ENCODE measurements around the gene ACOT13.
"Not testable (repeated sequence)": the region's sequence is repeated elsewhere in the genome, so short reads cannot be mapped to it uniquely, and the experiment has no call there.

Gene ACOT13

DNA sequence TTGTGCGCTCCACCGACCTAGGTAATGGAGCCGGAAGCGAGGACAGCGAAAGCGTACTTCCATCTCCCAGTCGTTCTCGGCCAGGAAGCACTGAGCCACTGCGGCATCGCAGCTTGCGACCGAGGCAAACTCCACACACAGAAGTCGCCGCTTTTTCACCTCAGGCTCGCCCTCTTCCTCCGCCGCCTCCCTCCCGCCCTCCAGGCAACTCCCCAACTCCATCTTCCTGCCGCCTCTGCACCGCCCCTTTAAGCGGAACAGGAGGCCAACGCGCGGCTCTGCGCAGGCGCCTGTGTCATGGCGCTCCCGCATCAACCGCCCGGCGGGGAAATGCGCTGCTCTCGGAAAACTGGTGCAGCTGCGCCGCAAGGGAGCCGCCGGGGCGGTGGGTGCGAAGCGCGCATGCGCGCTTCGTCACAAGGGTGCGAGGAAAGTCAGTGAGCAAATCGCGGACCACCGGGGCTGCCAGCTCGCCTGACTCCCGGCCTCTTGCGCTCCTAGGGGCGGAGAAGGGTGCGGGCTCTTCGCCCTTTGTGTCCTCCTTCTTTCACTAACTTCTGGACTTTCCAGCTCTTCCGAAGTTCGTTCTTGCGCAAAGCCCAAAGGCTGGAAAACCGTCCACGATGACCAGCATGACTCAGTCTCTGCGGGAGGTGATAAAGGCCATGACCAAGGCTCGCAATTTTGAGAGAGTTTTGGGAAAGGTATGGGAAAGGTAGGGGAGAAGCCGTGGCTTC is at the start of gene ACOT13, which contains the start of gene TDP2:
Gene ACOT13, plus strand, starts transcription at position 437 of the 737 bp plus-strand sequence. Its CDS starts 187 bp downstream, at position 624.
Gene TDP2, minus strand, starts transcription at position 259 of the 737 bp plus-strand sequence. Its CDS starts 37 bp downstream, at position 222.
- peak; percentile 98 for DNase-seq (ENCODE audit: low spot score)

GRCh38 chr6:24619661-24620060 is 47.2 kb upstream of the ACOT13 start:
- no peak for DNase-seq (ENCODE audit: low spot score)

GRCh38 chr6:24620637-24621036 is 46.2 kb upstream of the ACOT13 start:
- DNase-seq (ENCODE audit: low spot score): no peak

DNA sequence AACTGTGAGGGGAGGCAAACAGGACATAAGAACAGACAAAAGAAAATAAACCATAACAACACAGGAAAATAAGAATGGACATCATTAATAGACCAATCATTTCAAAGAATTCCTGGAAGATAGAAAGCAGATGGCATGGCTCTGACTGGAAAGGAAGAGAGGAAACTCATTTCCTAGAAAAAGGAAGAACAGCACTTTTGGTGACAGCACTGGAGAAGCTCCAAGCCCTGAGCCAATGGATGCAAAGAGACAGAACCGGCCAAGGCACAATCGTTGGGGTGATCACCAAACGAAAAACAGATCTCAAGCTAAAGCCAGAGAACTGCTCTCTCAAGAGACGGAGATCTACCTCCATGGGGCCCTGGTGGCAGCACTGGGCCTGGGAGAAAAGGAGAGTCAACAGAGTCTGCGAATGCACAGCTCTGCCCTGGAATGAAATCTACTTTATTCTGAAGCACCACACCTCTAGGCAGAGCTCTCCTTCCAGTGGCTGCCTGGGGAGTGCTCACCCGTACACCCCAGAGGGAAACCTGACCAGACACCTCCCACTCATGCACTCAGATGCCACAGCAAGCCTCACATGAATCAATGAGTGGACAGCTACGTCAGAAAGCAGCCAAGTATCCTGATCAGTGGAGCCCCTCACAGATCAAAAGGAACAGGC is 45.1 kb upstream of the ACOT13 start:
- no peak for DNase-seq (ENCODE audit: low spot score)

GRCh38 chr6:24630856-24631505 is 35.9 kb upstream of the ACOT13 start:
- no peak for DNase-seq (ENCODE audit: low spot score)

DNA sequence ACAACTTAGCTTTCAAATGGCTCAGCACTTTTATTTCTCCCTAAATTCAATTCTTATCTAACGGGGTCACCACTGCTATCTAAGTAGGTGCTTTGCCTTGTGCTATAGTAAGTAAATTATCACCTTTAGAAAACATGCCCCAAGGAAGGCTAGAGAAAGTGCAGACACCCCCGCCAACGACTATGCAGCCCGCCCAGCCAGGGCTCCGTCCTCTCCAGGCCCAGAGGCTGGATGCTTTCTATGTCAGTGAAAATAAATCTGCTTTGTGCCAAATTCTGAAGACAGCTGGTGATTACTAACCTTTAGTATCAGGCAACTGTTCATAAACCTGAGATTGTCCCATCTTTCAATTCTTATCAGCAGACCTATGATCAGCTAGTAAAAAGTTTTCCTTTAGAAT is 35.2 kb upstream of the ACOT13 start:
- DNase-seq (ENCODE audit: low spot score): no peak

GRCh38 chr6:24632573-24632972 is 34.3 kb upstream of the ACOT13 start:
- DNase-seq (ENCODE audit: low spot score): no peak

GRCh38 chr6:24636681-24637080 is 30.2 kb upstream of the ACOT13 start:
- no peak for DNase-seq (ENCODE audit: low spot score)

GRCh38 chr6:24640166-24640565 is 26.7 kb upstream of the ACOT13 start:
- no peak for DNase-seq (ENCODE audit: low spot score)

DNA sequence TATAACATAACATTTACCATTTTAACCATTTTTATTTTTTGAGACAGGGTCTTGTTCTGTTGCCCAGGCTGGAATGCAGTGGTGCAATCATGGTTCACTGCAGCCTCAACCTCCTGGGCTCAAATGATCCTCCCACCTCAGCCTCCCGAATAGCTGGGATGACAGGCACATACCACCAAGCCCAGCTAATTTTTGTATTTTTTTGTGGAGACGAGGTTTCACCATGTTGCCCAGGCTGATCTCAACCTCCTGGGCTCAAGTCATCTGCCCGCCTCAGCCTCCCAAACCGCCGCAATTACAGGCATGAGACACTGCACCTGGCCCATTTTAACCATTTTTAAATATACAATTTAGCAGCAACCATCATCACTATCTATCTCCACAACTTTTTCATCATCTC is 26.2 kb upstream of the ACOT13 start:
- not testable (repeated sequence) for DNase-seq (ENCODE audit: low spot score)

GRCh38 chr6:24642061-24642460 is 24.8 kb upstream of the ACOT13 start:
- DNase-seq (ENCODE audit: low spot score): no peak

- DNase-seq (ENCODE audit: low spot score): no peak
Measured at GRCh38 chr6:24643920-24644319, 23.0 kb upstream of the ACOT13 start.

- no peak for DNase-seq (ENCODE audit: low spot score)
Measured at GRCh38 chr6:24644377-24644776, 22.5 kb upstream of the ACOT13 start.

DNA sequence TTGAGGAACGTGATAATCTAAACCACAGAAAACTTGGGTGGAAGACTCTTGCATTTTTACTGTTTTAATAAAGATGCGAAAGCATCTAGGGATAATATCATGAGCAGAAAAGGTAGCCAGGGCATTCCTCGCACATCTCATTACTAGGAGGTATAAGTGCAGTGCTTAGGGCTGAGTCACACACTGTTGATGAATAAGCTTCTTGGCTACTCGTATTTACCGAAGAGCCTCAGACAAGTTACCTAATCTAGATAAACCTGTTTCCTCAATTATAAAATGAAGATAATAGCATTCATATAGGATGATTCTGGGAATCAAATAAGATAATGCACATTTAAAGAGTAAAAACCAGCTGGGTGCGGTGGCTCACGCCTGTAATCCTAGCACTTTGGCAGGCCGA is 20.1 kb upstream of the ACOT13 start:
- DNase-seq (ENCODE audit: low spot score): no peak

- DNase-seq (ENCODE audit: low spot score): no peak
Measured at GRCh38 chr6:24648276-24648675, 18.6 kb upstream of the ACOT13 start.

- no peak for DNase-seq (ENCODE audit: low spot score)
Measured at GRCh38 chr6:24649691-24650090, 17.2 kb upstream of the ACOT13 start.

DNA sequence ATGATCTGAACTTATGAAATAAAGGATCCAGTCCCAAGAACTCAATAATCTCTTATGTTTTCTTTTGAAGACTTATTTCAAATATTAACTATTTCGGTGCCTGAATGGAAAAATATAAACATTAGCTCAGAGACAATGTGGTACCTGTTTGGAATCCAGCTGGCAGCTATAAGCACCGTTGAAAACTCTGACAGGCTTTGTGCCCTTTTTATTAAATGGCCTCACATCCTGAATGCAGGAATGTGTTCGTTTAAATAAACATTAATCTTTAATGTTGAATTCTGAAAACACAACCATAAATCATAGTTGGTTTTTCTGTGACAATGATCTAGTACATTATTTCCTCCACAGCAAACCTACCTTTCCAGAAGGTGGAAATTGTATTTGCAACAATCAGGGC is 16.5 kb upstream of the ACOT13 start:
- no peak for DNase-seq (ENCODE audit: low spot score)

DNA sequence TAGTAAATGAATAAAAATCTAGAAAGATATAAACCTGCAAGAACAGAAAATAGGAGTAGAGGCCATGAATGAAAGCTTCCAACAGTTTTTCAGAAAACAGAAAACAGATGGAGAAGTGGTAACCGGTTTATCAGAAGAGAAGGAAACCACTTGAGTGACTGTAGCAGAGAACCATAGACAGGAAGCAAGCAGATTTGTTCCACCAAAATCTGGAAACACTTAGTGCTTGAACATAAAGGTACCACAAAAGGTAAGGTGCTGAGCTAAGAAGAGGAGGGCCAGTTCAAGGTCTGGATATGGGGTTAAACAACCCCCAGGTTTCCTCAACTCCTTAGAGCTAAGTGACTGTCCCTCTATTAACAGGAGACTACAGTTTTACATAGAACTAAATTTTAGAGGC is 11.7 kb upstream of the ACOT13 start:
- DNase-seq (ENCODE audit: low spot score): no peak

DNA sequence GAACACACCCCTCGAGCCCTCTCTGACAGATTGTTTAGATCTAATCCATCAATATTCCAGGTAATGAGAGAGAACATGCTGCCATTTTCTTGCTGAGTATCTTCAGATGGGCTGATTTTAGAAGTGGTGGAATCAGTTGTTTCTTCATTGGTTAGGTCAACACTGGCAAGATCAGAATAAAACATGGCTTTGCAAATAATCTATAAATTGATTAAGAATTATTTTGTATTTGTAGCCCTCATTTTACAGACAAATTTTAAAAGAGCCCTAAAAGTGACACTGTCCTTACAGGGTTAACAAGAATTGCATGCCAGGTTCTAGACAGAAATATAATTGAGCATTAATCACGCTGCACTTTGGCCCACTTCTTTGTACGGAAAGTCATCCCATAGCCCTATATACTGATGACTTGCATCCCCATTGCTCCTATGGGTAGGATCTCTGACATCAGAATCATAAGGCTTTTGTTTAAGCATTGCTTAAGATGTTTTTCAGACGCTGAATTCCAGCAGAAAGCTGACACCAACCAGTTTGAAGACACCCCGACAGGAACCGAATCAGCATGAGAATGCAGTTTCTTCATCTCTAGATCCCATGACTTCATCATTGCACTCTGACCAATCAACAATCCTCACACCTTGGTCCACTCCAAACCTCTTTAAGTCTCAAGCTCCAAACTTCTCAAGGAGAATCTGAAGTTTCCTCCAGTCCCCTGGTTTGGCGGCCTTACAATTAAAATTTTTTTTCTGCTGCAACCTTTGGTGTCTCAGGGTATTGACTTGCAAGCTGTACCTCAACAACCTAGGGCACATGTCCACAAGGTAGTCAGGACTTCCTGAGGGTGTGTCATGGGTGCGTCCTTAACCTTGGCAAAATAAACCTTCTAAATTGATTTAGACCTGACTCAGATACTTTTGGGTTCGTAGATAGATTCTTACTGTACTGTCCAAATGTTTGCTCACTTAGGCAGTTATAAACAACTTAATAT is 8.0 kb upstream of the ACOT13 start:
- DNase-seq (ENCODE audit: low spot score): no peak

DNA sequence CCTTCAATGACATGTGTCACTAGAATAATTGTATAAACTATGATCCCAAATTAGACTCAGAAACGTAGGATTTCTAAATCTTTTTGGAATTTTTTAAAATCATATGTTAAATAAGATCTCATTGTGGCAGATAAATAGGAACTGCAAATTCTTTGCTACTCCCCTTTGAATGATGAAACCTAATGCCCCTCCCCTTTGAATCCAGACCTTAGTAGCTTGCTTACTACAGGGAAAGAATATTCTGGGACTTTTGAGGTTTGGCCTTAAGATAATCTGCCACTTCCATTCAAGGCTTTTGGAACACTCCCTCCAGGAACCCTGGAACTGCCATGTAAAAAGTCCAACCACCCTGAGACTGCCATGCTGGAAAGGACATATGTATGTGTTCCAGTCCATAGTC is 7.3 kb upstream of the ACOT13 start:
- DNase-seq (ENCODE audit: low spot score): no peak

DNA sequence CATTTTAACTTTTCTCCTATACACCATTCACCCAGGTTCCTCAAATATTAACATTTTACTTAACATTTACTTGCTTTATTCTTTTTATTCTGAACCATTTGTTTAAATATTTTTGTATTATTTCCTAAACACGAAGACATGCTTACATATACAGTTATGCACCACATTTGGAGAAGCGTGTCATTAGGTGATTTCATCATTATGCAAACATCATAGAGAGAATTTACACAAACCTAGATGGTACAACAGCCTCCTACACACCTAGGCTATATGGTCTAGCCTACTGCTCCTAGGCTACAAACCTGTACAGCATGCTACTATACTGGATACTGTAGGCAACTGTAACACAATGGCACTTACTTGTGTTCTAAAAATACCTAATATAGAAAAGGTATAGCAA is 6.8 kb upstream of the ACOT13 start:
- no peak for DNase-seq (ENCODE audit: low spot score)

DNA sequence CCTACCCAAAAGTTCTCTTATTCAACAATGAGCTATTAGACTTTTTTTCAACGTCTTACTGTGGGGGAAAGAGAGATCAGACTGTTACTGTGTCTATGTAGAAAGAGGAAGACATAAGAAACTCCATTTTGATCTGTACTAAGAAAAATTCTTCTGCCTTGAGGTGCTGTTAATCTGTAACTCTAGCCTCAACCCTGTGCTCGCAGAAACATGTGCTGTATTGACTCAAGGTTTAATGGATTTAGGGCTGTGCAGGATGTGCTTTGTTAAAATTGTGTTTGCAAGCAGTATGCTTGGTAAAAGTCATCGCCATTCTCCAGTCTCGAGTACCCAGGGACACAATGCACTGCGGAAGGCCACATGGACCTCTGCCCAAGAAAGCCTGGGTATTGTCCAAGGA is 5.1 kb upstream of the ACOT13 start:
- DNase-seq (ENCODE audit: low spot score): not testable (repeated sequence)
